OCI-LY7 (cell line): ENCODE results near the gene TFCP2L1.

Experiments used
- EZH2phosphoT487 ChIP-seq: fragments of 200-600 bp; sonication (generic); IDR thresholded peaks from 2 replicates; pipeline ENCODE4 v1.6.1; 2018; ENCODE audit warnings: low read depth, borderline replicate concordance, mild to moderate bottlenecking, mixed run types, antibody characterized with exemption, low read length, moderate library complexity, mixed read lengths
- TF ChIP-seq, protein P1 (sequence below): fragments of 200-600 bp; sonication (generic); conservative IDR thresholded peaks from 2 replicates; pipeline ENCODE4 v1.5.1; 2014; ENCODE audit warnings: mild to moderate bottlenecking, antibody characterized with exemption, low read length, moderate library complexity, mixed read lengths

DNA sequence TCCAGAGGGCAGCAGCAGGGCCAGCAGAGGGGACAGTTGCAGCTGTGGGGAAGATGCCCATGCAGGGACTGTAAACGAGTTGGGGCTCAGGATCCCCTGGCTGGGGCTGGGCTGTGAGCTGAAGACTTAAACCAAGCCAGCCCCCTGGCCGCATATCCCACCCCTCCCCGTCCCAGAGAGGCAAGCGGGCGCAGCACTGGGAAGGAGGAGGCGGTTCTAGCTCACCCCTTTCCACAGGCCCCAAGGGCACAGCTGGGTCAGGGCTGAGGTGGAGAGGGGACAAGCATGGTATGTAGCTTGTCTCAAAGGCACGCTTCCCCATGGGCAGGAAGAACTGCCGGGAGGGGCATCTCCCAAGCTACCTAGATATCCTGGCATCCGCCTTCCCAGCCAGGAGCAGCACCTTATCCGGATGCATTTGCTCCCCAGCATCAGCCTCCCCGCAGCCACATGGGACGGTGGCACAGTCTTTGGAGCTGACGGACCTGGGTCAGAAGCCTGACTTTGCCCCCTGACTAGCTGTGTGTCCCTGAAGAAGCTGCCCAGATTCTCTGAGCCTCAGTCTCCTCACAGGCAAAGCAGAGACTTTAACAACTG lies 75.9 kb downstream of the TFCP2L1 start:
- TF ChIP-seq, protein P1, sequence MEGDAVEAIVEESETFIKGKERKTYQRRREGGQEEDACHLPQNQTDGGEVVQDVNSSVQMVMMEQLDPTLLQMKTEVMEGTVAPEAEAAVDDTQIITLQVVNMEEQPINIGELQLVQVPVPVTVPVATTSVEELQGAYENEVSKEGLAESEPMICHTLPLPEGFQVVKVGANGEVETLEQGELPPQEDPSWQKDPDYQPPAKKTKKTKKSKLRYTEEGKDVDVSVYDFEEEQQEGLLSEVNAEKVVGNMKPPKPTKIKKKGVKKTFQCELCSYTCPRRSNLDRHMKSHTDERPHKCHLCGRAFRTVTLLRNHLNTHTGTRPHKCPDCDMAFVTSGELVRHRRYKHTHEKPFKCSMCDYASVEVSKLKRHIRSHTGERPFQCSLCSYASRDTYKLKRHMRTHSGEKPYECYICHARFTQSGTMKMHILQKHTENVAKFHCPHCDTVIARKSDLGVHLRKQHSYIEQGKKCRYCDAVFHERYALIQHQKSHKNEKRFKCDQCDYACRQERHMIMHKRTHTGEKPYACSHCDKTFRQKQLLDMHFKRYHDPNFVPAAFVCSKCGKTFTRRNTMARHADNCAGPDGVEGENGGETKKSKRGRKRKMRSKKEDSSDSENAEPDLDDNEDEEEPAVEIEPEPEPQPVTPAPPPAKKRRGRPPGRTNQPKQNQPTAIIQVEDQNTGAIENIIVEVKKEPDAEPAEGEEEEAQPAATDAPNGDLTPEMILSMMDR: no peak
- TF ChIP-seq EZH2phosphoT487: no peak
